A549 (cell line): ENCODE measurements around the gene TPRN. TPM values are rescaled to one million over a fixed set of nuclear protein-coding genes. Genes with fewer than 3 reads are reported as not detected.

ENCODE experiments used
- ATAC-seq, 2 experiments: fragments of 200-7000 bp in 1 of 2; fragments of >200 bp in 1 of 2; cut with Nextera tagmentation in 1 of 2; cut with Tn5 transposase in 1 of 2; 3 replicates each; pipeline versions ENCODE4 v1.8.0 to v1.9.1; 2018 to 2020; ENCODE audit warnings: mild to moderate bottlenecking in 1 of 2, moderate library complexity in 1 of 2
- CTCF ChIA-PET: fragments of 300-600 bp; sonication (Branson Sonifier 250); formaldehyde crosslinking; extraction: SDS; loops from one replicate; lab custom pipeline; 2021; ENCODE audit warnings: antibody characterized with exemption, inconsistent platforms; lab: Yijun Ruan, JAX
- POLR2A ChIA-PET: fragments of 350-600 bp; formaldehyde crosslinking; extraction: SDS; loops from one replicate; lab custom pipeline; 2021; ENCODE audit warnings: antibody characterized with exemption, inconsistent platforms; lab: Yijun Ruan, JAX
- DNase-seq, 2 experiments: peaks; one replicate each; pipeline versions ENCODE4 v3.0.0 to v3.0.0-alpha.2; 2011 to 2016; ENCODE audit warnings: low read depth in 1 of 2, low spot score in 1 of 2
- FAIRE-seq: peaks from 2 replicates; lab custom pipeline; 2011; peaks lifted over from hg19 to GRCh38; lab: Jason Lieb, UNC
- H3K27ac ChIP-seq, 2 experiments: fragments of >200 bp; sonication (Bioruptor Twin); formaldehyde crosslinking; 3 replicates each; pipeline ENCODE4 v1.5.1; 2016 to 2017
- H3K4me1 ChIP-seq: fragments of >200 bp; sonication (Bioruptor Twin); formaldehyde crosslinking; 3 replicates; pipeline ENCODE4 v1.6.1; 2016
- H3K4me2 ChIP-seq: fragments of >200 bp; sonication (Bioruptor Twin); formaldehyde crosslinking; 3 replicates; pipeline ENCODE4 v1.6.1; 2016
- H3K4me3 ChIP-seq: fragments of >200 bp; sonication (Bioruptor Twin); formaldehyde crosslinking; 3 replicates; pipeline ENCODE4 v1.5.1; 2016
- H3K9me3 ChIP-seq: fragments of >200 bp; sonication (Bioruptor Twin); formaldehyde crosslinking; 3 replicates; pipeline ENCODE4 v1.6.1; 2016
- ATOH8 ChIP-seq: fragments of 250-450 bp; sonication (Bioruptor Pico); IDR thresholded peaks from 2 replicates; pipeline ENCODE4 v1.5.0; 2020; ENCODE audit warnings: low read depth, mild to moderate bottlenecking, moderate library complexity
- BHLHE40 ChIP-seq: IDR thresholded peaks from 2 replicates; pipeline ENCODE4 v1.6.1; 2012; ENCODE audit warnings: low read depth, low read length, inconsistent platforms
- CEBPB ChIP-seq, 2 experiments: fragments of >200 bp in 1 of 2; sonication (Bioruptor Twin) in 1 of 2; formaldehyde crosslinking in 1 of 2; IDR thresholded peaks; 2 replicates each; pipeline ENCODE4 v1.6.1; 2012 to 2016
- ESRRA ChIP-seq: fragments of 150-350 bp; IDR thresholded peaks from 2 replicates; pipeline ENCODE4 v1.6.1; 2014; ENCODE audit warnings: mild to moderate bottlenecking, low read length, borderline replicate concordance
- KDM1A ChIP-seq: fragments of 200-600 bp; sonication (generic); IDR thresholded peaks from 2 replicates; pipeline ENCODE4 v1.6.1; 2016; ENCODE audit warnings: low read depth, mild to moderate bottlenecking
- MAFK ChIP-seq: fragments of 450-650 bp; IDR thresholded peaks from 2 replicates; pipeline ENCODE4 v1.6.1; 2014; ENCODE audit not compliant: partially characterized antibody
- MYC ChIP-seq: IDR thresholded peaks from 2 replicates; pipeline ENCODE4 v1.6.1; 2012; ENCODE audit warnings: mild to moderate bottlenecking, inconsistent platforms, low read length, improper control_type of control experiment, borderline replicate concordance
- NPAS2 ChIP-seq: fragments of 250-450 bp; sonication (Bioruptor Pico); IDR thresholded peaks from 2 replicates; pipeline ENCODE4 v1.8.0; 2022; ENCODE audit warnings: mild to moderate bottlenecking, moderate library complexity, borderline replicate concordance
- NR3C1 ChIP-seq: fragments of >200 bp; sonication (Bioruptor Twin); formaldehyde crosslinking; IDR thresholded peaks from 3 replicates; pipeline ENCODE4 v1.6.1; 2017
- POLR2A ChIP-seq: IDR thresholded peaks from 2 replicates; pipeline ENCODE4 v1.6.1; 2012; ENCODE audit warnings: mild to moderate bottlenecking, low read length
- POLR2AphosphoS2 ChIP-seq: conservative IDR thresholded peaks from 2 replicates; pipeline ENCODE4 v1.6.1; 2012; ENCODE audit warnings: low read length, improper control_type of control experiment, inconsistent platforms
- RNF2 ChIP-seq: fragments of 200-600 bp; sonication (generic); IDR thresholded peaks from 2 replicates; pipeline ENCODE4 v1.6.1; 2016; ENCODE audit warnings: low read depth, mild to moderate bottlenecking, antibody characterized with exemption, moderate library complexity, borderline replicate concordance
- SMC3 ChIP-seq: fragments of >200 bp; sonication (Bioruptor Twin); formaldehyde crosslinking; IDR thresholded peaks from 3 replicates; pipeline ENCODE4 v1.6.1; 2018; ENCODE audit warnings: inconsistent platforms
- SREBF2 ChIP-seq: fragments of 450-650 bp; IDR thresholded peaks from 2 replicates; pipeline ENCODE4 v1.6.1; 2014; ENCODE audit warnings: mild to moderate bottlenecking, moderate library complexity
- ZFP36 ChIP-seq: fragments of 450-650 bp; IDR thresholded peaks from 2 replicates; pipeline ENCODE4 v1.6.1; 2014; ENCODE audit warnings: borderline replicate concordance; ENCODE audit not compliant: partially characterized antibody
- WGBS: methylation state at CpG from one replicate; pipeline ENCODE4 v1.1.6; 2017; ENCODE audit errors: missing lambda C conversion rate; 5-methylcytosine and 5-hydroxymethylcytosine counted together
- polyA plus RNA-seq, 4 experiments: library from polyadenylated mRNA; depleted of rRNA in 3 of 4; stranded (reverse); fragments of >200 nt; fragmentation: RNase III in 1 of 4; extraction: RNeasy Plus Mini Kit Qiagen cat#74134 plus additional on column Dnase treatment in 1 of 4; gene quantifications; 2 replicates in 3 of 4; 3 replicates in 1 of 4; pipeline ENCODE4 v1.2.3, GENCODE V29; 2011 to 2017
- TF ChIP-seq, protein P1 (sequence below): fragments of >200 bp; sonication (Bioruptor Twin); formaldehyde crosslinking; IDR thresholded peaks from 2 replicates; pipeline ENCODE4 v1.6.1; 2016
- TF ChIP-seq, protein P2 (sequence below): IDR thresholded peaks from 2 replicates; pipeline ENCODE4 v1.6.1; 2012

TPRN gene
- polyA plus RNA-seq, 2 of the 4 experiments (the other 2 are of a cell fraction), result 2.1 to 6.5 TPM

GRCh38 chr9:137232101-137232500 lies 31.6 kb upstream of the TPRN start:
- H3K4me1 ChIP-seq, result peaks cover 39% of the 10 kb centered on the region
- CTCF ChIA-PET, result interaction anchor here (0.8 to 10.1 kb wide), 4 partner anchors 42 to 183 kb away, joined by 3 to 81 read pairs (median 4); partner anchors contain the start of genes ANAPC2 and SSNA1
- ATAC-seq (no peak), FAIRE-seq (no peak), DNase-seq (no peak)
- no peak overlapping the region for H3K4me2 ChIP-seq
- no peak overlapping the region for H3K27ac ChIP-seq
- H3K4me3 ChIP-seq, result no peak overlapping the region
- POLR2A ChIA-PET, result interaction anchor here (0.8 kb wide), 1 partner anchor 9 kb away, joined by 3 read pairs; the partner anchor contains the start of gene TUBB4B
- TF ChIP-seq SREBF2, result no peak
- no peak for TF ChIP-seq SMC3
- TF ChIP-seq ESRRA, result no peak
- no peak for TF ChIP-seq KDM1A
- TF ChIP-seq NR3C1, result no peak
- TF ChIP-seq BHLHE40, result no peak
- no peak for TF ChIP-seq ATOH8
- no peak for TF ChIP-seq RNF2
- TF ChIP-seq MYC, result no peak
- no peak for TF ChIP-seq CEBPB (IDR thresholded peaks at IDR 0.05)
- no peak for TF ChIP-seq NPAS2
- H3K9me3 ChIP-seq, result no peaks in the 10 kb centered on the region
- 93% methylated on average over 2 of the region's 10 CpGs for WGBS

DNA sequence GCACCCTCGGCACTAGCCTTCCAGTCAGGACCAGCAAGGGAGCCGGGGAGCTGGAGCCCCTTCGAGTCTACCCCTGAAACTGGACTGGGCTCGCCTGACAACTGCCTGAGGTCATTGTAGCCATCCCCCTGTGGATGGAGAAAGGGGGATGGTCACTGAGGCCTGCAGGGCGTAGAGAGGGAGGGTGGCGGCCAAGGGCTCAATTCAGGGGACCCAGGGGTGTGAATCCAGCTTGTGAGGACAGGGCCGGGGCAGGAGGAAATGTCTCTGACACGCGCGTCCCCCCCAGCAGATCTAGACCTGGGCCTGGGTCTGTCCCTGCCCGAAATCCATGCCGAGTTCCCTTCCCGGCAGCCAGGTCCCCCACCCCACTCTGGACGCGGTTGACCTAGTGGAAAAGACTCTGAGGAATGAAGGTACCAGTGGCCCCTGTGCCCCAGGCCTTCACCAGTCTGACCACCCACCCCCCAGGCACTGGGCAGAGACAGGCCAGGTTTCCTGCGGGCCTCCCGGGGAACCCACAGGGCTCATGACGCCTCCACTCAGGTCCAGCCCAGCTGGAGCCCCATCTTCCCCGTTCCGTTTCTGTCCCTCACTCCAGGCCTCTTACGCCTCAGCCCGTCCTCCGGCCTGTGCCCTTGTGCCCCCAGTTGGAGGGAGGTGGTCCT lies 31.0 kb upstream of the TPRN start:
- WGBS, result 91% methylated on average over 21 of the region's 23 CpGs

GRCh38 chr9:137230705-137231371 lies 30.3 kb upstream of the TPRN start, which contains the start of gene SLC34A3:
SLC34A3 (plus strand) TSS chr9:137230901; CDS start chr9:137231703, 802 bp downstream.
- peaks cover 41% of the 10 kb centered on the region for H3K4me1 ChIP-seq
- H3K9me3 ChIP-seq, result no peaks in the 10 kb centered on the region
- DNase-seq, result no peak
- H3K27ac ChIP-seq, result peak within 1 kb of the TSS in 1 of 2 experiments; percentile 49; a peak in 2 of 6 replicates
- H3K4me2 ChIP-seq, result peak within 1 kb of the TSS; percentile 32; the same call in 1 of the 3 replicates
- no peak within 1 kb of the TSS for H3K4me3 ChIP-seq
- ATAC-seq, result no peak
- WGBS, result 65% methylated on average over 7 of the region's 14 CpGs
- FAIRE-seq, result no peak
- CTCF ChIA-PET, result interaction anchor here (1.1 to 10.1 kb wide), 6 partner anchors 9 to 113 kb away, joined by 3 to 81 read pairs (median 4); partner anchors contain the start of genes ANAPC2, SSNA1 and TUBB4B
- POLR2A ChIA-PET, result interaction anchor here (0.8 to 1.7 kb wide), 3 partner anchors 10 to 12 kb away, joined by 3 to 10 read pairs (median 4); partner anchors contain the start of gene TUBB4B
- peak; percentile 7 for TF ChIP-seq ZFP36
- TF ChIP-seq, protein P1, sequence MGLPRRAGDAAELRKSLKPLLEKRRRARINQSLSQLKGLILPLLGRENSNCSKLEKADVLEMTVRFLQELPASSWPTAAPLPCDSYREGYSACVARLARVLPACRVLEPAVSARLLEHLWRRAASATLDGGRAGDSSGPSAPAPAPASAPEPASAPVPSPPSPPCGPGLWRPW, result no peak
- TF ChIP-seq, all 56 proteins: peak for 1

More for the DNA sequence above, 31.0 kb upstream of the TPRN start:
- no peak overlapping the region for H3K4me3 ChIP-seq
- no peak overlapping the region for H3K4me2 ChIP-seq
- ATAC-seq (no peak), DNase-seq (no peak), FAIRE-seq (no peak)
- H3K4me1 ChIP-seq, result peaks cover 39% of the 10 kb centered on the region
- H3K27ac ChIP-seq, result no peak overlapping the region
- no peaks in the 10 kb centered on the region for H3K9me3 ChIP-seq
- ChIA-PET CTCF (interaction anchor here (1.2 to 10.1 kb wide), 2 partner anchors 9 to 41 kb away, joined by 7 to 81 read pairs; partner anchors contain the start of genes ANAPC2, SSNA1 and TUBB4B), POLR2A (interaction anchor here (0.8 kb wide), 1 partner anchor 9 kb away, joined by 3 read pairs; the partner anchor contains the start of gene TUBB4B)
- TF ChIP-seq ATOH8 (no peak), BHLHE40 (no peak), MAFK (no peak), POLR2AphosphoS2 (no peak), POLR2A (no peak), ESRRA (no peak)
- TF ChIP-seq, protein P2, sequence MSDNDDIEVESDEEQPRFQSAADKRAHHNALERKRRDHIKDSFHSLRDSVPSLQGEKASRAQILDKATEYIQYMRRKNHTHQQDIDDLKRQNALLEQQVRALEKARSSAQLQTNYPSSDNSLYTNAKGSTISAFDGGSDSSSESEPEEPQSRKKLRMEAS, result no peak
